A673 (cell line): Measurements from ENCODE around the gene VMAC. TPM values are rescaled to one million over a fixed set of nuclear protein-coding genes. Genes with fewer than 3 reads are reported as not detected.
"Not testable (repeated sequence)": the region's sequence is repeated elsewhere in the genome, so short reads cannot be mapped to it uniquely, and the experiment has no call there.

Experiments used
- Bru-seq: library from RNA; stranded (reverse); fragments of 400-500 nt; gene quantifications from one replicate; lab custom pipeline; 2021; lab: Mats Ljungman, UMichigan
- BruChase-seq, 2 experiments: library from RNA; stranded (reverse); fragments of 400-500 nt; gene quantifications; one replicate each; lab custom pipeline; 2021; lab: Mats Ljungman, UMichigan
- BruUV-seq: library from RNA; stranded (reverse); fragments of 400-500 nt; replicated peaks from 2 replicates; lab custom pipeline; 2021; lab: Mats Ljungman, UMichigan
- CTCF ChIA-PET: fragments of 300-600 bp; sonication (Branson Sonifier 250); formaldehyde crosslinking; loops from one replicate; lab custom pipeline; 2022; ENCODE audit warnings: antibody characterized with exemption; lab: Charles Lee
- POLR2A ChIA-PET: fragments of 300-600 bp; sonication (Branson Sonifier 250); formaldehyde crosslinking; loops from one replicate; lab custom pipeline; 2022; ENCODE audit warnings: antibody characterized with exemption; ENCODE audit not compliant: low non-redundant PET; lab: Charles Lee
- DNase-seq: peaks from one replicate; pipeline ENCODE4 v3.0.0-alpha.2; 2015; ENCODE audit warnings: low spot score
- H3K27ac ChIP-seq: fragments of 200-600 bp; sonication (generic); 2 replicates; pipeline ENCODE4 v1.5.1; 2016; ENCODE audit warnings: mixed run types, low read depth, mild to moderate bottlenecking, mixed read lengths, antibody characterized with exemption, low read length; ENCODE audit not compliant: poor library complexity, severe bottlenecking
- H3K27me3 ChIP-seq: fragments of 200-600 bp; sonication (generic); replicated peaks from 2 replicates; pipeline ENCODE4 v1.6.1; 2017; ENCODE audit warnings: mixed run types, low read depth, mild to moderate bottlenecking, mixed read lengths, antibody characterized with exemption, low read length; ENCODE audit not compliant: insufficient read depth, poor library complexity
- H3K36me3 ChIP-seq: fragments of 200-600 bp; sonication (generic); 2 replicates; pipeline ENCODE4 v1.6.1; 2016; ENCODE audit warnings: mixed run types, mild to moderate bottlenecking, mixed read lengths, antibody characterized with exemption, low read length; ENCODE audit not compliant: insufficient read depth, poor library complexity, severe bottlenecking
- H3K4me1 ChIP-seq: fragments of 200-600 bp; sonication (generic); 2 replicates; pipeline ENCODE4 v1.6.1; 2017; ENCODE audit warnings: mixed run types, mild to moderate bottlenecking, mixed read lengths, antibody characterized with exemption, low read length; ENCODE audit not compliant: insufficient read depth, poor library complexity, severe bottlenecking
- H3K4me3 ChIP-seq: fragments of 200-600 bp; sonication (generic); 2 replicates; pipeline ENCODE4 v1.5.1; 2016; ENCODE audit warnings: low read depth, mixed run types, mild to moderate bottlenecking, mixed read lengths, low read length; ENCODE audit not compliant: poor library complexity, severe bottlenecking
- H3K9me3 ChIP-seq: fragments of 200-600 bp; sonication (generic); 2 replicates; pipeline ENCODE4 v1.6.1; 2016; ENCODE audit warnings: mixed run types, low read depth, mild to moderate bottlenecking, mixed read lengths, antibody characterized with exemption, low read length; ENCODE audit not compliant: poor library complexity, severe bottlenecking
- CTCF ChIP-seq: fragments of 300-800, 200-600 bp; sonication (generic); conservative IDR thresholded peaks from 2 replicates; pipeline ENCODE4 v1.5.1; 2017; ENCODE audit warnings: low read depth, mild to moderate bottlenecking, antibody characterized with exemption, low read length, moderate library complexity, mixed read lengths
- EZH2 ChIP-seq: fragments of 200-600 bp; sonication (generic); IDR thresholded peaks from 2 replicates; pipeline ENCODE4 v1.6.1; 2017; ENCODE audit warnings: borderline replicate concordance, low read depth, mild to moderate bottlenecking, mixed read lengths, antibody characterized with exemption, low read length; ENCODE audit not compliant: poor library complexity, severe bottlenecking
- intact Hi-C: fragments of 100-400 bp; cut with micrococcal nuclease; formaldehyde crosslinking; loops from one replicate; pipeline ENCODE4 v1.10.0; 2022; ENCODE audit not compliant: unreplicated experiment
- long read RNA-seq: library from polyadenylated mRNA; stranded (forward); transcript quantifications from one replicate; pipeline ENCODE4 v2.0.0, GENCODE V29; 2022
- total RNA-seq: library from RNA; stranded (reverse); gene quantifications from 2 replicates; pipeline ENCODE4 v1.2.3, GENCODE V29; 2021

Gene VMAC, protein sequence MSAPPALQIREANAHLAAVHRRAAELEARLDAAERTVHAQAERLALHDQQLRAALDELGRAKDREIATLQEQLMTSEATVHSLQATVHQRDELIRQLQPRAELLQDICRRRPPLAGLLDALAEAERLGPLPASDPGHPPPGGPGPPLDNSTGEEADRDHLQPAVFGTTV
- total RNA-seq (0.67 and 1.7 TPM in 2 replicates), Bru-seq, nascent RNA (percentile 36 among the genes with signal in this experiment), BruChase-seq, experiment 1, labeled RNA remaining after a 2-hour chase (percentile 50 among the genes with signal in this experiment), BruChase-seq, experiment 2, labeled RNA remaining after a 6-hour chase (percentile 56 among the genes with signal in this experiment)
- long read RNA-seq, partial matches to known transcripts = 0 of 4 reads
- long read RNA-seq, other reads (novel, unspliced or antisense) = 3 of 4 reads

DNA sequence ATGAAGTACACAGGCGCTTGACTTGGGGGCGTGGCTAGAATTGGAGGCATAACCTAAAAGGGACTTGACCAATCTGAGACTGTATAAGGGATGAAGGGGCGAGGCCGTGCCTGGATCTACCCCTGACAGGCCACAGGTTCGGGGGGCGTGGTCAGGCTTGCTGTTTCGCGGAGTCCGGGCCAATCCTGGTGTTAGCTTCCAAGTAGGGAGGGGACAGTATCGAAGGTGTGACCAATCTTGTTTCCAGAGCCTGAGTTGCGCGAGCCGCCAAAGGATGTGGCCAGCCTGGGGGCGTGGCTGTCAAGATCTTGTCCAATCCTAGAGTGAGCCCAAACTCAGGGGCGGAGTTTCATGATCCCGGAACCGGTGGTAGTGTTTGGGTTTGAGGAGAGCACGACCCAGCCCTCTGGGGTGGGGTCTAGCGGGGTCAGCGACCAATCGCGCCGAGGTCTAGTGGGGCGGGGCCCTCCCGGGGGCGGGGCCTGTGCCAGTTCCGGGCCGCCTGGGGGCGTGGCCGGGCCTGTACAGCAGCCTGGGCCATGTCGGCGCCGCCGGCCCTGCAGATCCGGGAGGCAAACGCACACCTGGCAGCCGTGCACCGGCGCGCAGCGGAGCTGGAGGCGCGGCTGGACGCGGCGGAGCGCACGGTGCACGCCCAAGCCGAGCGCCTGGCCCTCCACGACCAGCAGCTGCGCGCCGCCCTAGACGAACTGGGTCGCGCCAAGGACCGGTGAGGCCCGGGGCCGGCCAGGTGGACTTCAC, at the start of gene VMAC:
TSS of gene VMAC (plus strand) at position 521 of the 762 bp plus-strand sequence. CDS start at position 540, 19 bp downstream.
- peaks cover 8% of the 10 kb centered on the region for H3K4me1 ChIP-seq
- intact Hi-C loops = no loop called here
- H3K27ac ChIP-seq = peak within 1 kb of the TSS; percentile 96
- peak within 1 kb of the TSS; percentile 95 for H3K4me3 ChIP-seq
- no peak for TF ChIP-seq EZH2
- TF ChIP-seq CTCF = no peak
- H3K9me3 ChIP-seq = no peaks in the 10 kb centered on the region
- BruUV-seq = no TSS peak
- ChIA-PET CTCF (interaction anchor here (0.6 to 2.0 kb wide), 3 partner anchors 63 to 1225 kb away, joined by 3 to 16 read pairs (median 4); partner anchors contain the start of gene NRTN), POLR2A (interaction anchor here (0.5 to 1.3 kb wide), 6 partner anchors 77 to 1780 kb away, joined by 3 to 22 read pairs (median 5); no protein-coding TSS in a partner anchor)
- H3K27me3 ChIP-seq = no peaks in the 10 kb centered on the region
- peak; percentile 100 for DNase-seq
- H3K36me3 ChIP-seq = peaks cover 4% of the 10 kb centered on the region

GRCh38 chr19:5855151-5855550, 49.5 kb upstream of the VMAC start:
- H3K27ac ChIP-seq, H3K36me3 ChIP-seq, H3K9me3 ChIP-seq, POLR2A ChIA-PET, intact Hi-C loops, H3K27me3 ChIP-seq, BruUV-seq, CTCF ChIA-PET, H3K4me3 ChIP-seq, DNase-seq: not testable (repeated sequence)
- H3K4me1 ChIP-seq = peaks cover 10% of the 10 kb centered on the region

DNA sequence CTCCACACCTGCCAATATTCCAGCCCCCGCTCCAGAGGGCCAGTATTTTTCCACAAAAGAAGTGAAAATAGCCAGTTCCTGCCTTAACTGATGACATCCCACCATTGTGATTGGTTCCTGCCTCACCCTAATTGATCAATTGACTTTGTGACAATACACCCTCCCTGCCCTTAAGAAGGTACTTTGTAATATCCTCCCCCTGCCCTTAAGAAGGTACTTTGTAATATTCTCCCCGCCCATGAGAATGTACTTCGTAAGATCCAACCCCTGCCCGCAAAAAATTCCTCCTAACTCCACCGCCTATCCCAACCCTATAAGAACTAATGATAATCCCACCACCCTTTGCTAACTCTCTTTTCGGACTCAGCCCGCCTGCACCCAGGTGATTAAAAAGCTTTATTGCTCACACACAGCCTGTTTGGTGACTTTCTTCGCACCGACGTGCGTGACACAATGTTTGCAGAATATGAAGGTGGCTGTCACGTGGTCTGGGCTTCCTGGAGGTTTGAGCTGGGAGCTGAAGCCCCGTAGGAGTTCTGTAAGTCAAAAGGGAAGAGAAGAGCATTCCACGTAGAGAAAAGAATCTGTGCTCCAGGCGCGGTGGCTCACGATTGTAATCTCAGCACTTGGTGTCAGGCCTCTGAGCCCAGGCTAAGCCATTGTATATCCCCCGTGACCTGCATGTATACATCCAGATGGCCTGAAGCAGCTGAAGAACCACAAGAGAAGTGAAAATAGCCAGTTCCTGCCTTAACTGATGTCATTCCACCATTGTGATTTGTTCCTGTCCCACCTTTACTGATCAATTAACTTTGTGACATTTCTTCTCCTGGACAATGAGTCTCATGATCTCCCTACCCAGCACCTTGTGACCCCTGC, 47.2 kb upstream of the VMAC start:
- no TSS peak for BruUV-seq
- ChIA-PET CTCF (no interaction called here), POLR2A (no interaction called here)

More for the DNA sequence above, 47.2 kb upstream of the VMAC start:
- no peak for DNase-seq
- Histone ChIP-seq H3K27me3 (no peaks in the 10 kb centered on the region), H3K4me3 (no peak overlapping the region), H3K9me3 (no peaks in the 10 kb centered on the region), H3K27ac (no peak overlapping the region), H3K36me3 (no peaks in the 10 kb centered on the region), H3K4me1 (no peaks in the 10 kb centered on the region)
- intact Hi-C loops = no loop called here
- TF ChIP-seq CTCF = no peak
